ENCODE data around the gene PNPO.

Gene PNPO

GRCh38 chr17:47987240-47987835 lies 46.0 kb downstream of the PNPO start:
- TF ChIP-seq POLR2AphosphoS5 (IDR thresholded peaks at IDR 0.05; ENCODE audit: low read depth, low read length) (no peak), REST (IDR thresholded peaks at IDR 0.05; ENCODE audit: insufficient read depth in 1 of 2, low read depth in 2 of 2, low read length in 2 of 2) (no peak), SIN3A (IDR thresholded peaks at IDR 0.05; ENCODE audit: borderline replicate concordance, insufficient read depth, low read length) (no peak), FOXP2 (optimal IDR thresholded peaks at IDR 0.05; ENCODE audit: borderline replicate concordance, extremely low read depth, extremely low read length, insufficient read depth) (no peak), TAF1 (IDR thresholded peaks at IDR 0.05; ENCODE audit: borderline replicate concordance, insufficient read depth, low read length) (no peak)

- TF ChIP-seq FOXP2 (optimal IDR thresholded peaks at IDR 0.05; ENCODE audit: borderline replicate concordance, extremely low read depth, extremely low read length, insufficient read depth) (no peak), REST (IDR thresholded peaks at IDR 0.05; ENCODE audit: insufficient read depth in 1 of 2, low read depth in 2 of 2, low read length in 2 of 2) (no peak), SIN3A (IDR thresholded peaks at IDR 0.05; ENCODE audit: borderline replicate concordance, insufficient read depth, low read length) (no peak), POLR2AphosphoS5 (IDR thresholded peaks at IDR 0.05; ENCODE audit: low read depth, low read length) (no peak), TAF1 (IDR thresholded peaks at IDR 0.05; ENCODE audit: borderline replicate concordance, insufficient read depth, low read length) (no peak)
These were observed 47.8 kb downstream of the PNPO start for GRCh38 chr17:47989159-47989558.

GRCh38 chr17:47989700-47990099 lies 48.3 kb downstream of the PNPO start:
- no peak for TF ChIP-seq FOXP2 (optimal IDR thresholded peaks at IDR 0.05; ENCODE audit: borderline replicate concordance, extremely low read depth, extremely low read length, insufficient read depth)
- no peak for TF ChIP-seq POLR2AphosphoS5 (IDR thresholded peaks at IDR 0.05; ENCODE audit: low read depth, low read length)
- no peak for TF ChIP-seq TAF1 (IDR thresholded peaks at IDR 0.05; ENCODE audit: borderline replicate concordance, insufficient read depth, low read length)
- TF ChIP-seq SIN3A (IDR thresholded peaks at IDR 0.05; ENCODE audit: borderline replicate concordance, insufficient read depth, low read length): no peak
- no peak for TF ChIP-seq REST (IDR thresholded peaks at IDR 0.05; ENCODE audit: insufficient read depth in 1 of 2, low read depth in 2 of 2, low read length in 2 of 2)

GRCh38 chr17:47990962-47991731 lies 49.8 kb downstream of the PNPO start:
- TF ChIP-seq POLR2AphosphoS5 (IDR thresholded peaks at IDR 0.05; ENCODE audit: low read depth, low read length) (no peak), REST (IDR thresholded peaks at IDR 0.05; ENCODE audit: insufficient read depth in 1 of 2, low read depth in 2 of 2, low read length in 2 of 2) (no peak), FOXP2 (optimal IDR thresholded peaks at IDR 0.05; ENCODE audit: borderline replicate concordance, extremely low read depth, extremely low read length, insufficient read depth) (no peak), TAF1 (IDR thresholded peaks at IDR 0.05; ENCODE audit: borderline replicate concordance, insufficient read depth, low read length) (no peak), SIN3A (IDR thresholded peaks at IDR 0.05; ENCODE audit: borderline replicate concordance, insufficient read depth, low read length) (no peak)
